Activated naive CD4-positive, alpha-beta T cell treated with anti-CD3 and anti-CD28 coated beads for 36 hours (primary cell): ENCODE measurements around the gene TCOF1. TPM values are rescaled to one million over a fixed set of nuclear protein-coding genes. Genes with fewer than 3 reads are reported as not detected.

Experiments used
- CTCF ChIA-PET: fragments of 350-600 bp; sonication (Branson Sonifier 250); formaldehyde crosslinking; loops from one replicate; lab custom pipeline; 2021; ENCODE audit warnings: antibody characterized with exemption; lab: Charles Lee
- DNase-seq: peaks from one replicate; pipeline ENCODE4 v3.0.0-alpha.2; 2020
- H3K27ac Mint-ChIP-seq: one replicate; pipeline ENCODE4 v1.8.0; 2021; ENCODE audit warnings: mild to moderate bottlenecking, mixed read lengths
- H3K27me3 Mint-ChIP-seq: one replicate; pipeline ENCODE4 v1.8.0; 2021; ENCODE audit warnings: low read depth, mixed read lengths
- H3K36me3 Mint-ChIP-seq: one replicate; pipeline ENCODE4 v1.8.0; 2021; ENCODE audit warnings: low read depth, mixed read lengths
- H3K4me1 Mint-ChIP-seq: one replicate; pipeline ENCODE4 v1.8.0; 2021; ENCODE audit warnings: low read depth, mixed read lengths
- H3K4me3 Mint-ChIP-seq: one replicate; pipeline ENCODE4 v1.8.0; 2021; ENCODE audit warnings: mild to moderate bottlenecking, moderate library complexity, mixed read lengths
- H3K9me3 Mint-ChIP-seq: one replicate; pipeline ENCODE4 v1.8.0; 2021; ENCODE audit warnings: mixed read lengths
- intact Hi-C: fragments of 100-400 bp; cut with micrococcal nuclease; formaldehyde crosslinking; loops from one replicate; pipeline ENCODE4 v1.15.1; 2023
- total RNA-seq, 2 experiments: library from RNA; stranded (reverse); gene quantifications; one replicate each; pipeline ENCODE4 v1.2.3, GENCODE V29; 2021

Gene TCOF1
- total RNA-seq, 2 experiments from 2014 or later = 114 to 115 TPM

DNA sequence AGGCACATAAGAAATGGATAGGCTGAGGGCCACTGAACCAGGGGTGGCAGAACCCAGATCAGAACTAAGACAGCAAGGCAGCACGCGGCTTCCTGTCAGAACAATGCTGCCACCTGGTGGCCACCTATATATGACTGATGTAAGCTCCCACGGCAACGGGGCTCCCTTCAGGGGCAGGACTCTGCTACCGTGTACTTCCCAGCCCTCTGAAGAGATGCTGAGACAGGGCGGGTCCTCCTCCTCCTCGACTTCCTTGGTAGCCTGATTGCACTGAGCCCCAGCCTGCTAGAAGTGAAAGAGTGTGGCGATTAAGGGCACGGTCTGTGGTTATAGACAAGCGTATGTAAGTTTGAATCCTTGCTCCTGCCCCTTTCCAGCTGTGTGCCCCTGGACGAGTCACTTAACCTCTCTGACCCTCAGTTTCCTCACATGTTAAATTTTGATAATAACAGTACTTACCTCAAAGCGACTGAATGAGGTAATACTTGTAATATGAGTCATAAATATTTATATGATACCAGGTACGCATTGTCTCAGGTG, 78.7 kb downstream of the TCOF1 start:
- Mint-ChIP-seq H3K9me3 (no peaks in the 10 kb centered on the region), H3K27me3 (no peaks in the 10 kb centered on the region), H3K4me3 (no peak overlapping the region), H3K36me3 (peaks cover 2% of the 10 kb centered on the region), H3K4me1 (peaks cover 8% of the 10 kb centered on the region), H3K27ac (no peak overlapping the region)
- CTCF ChIA-PET = interaction anchor here (0.6 to 4.7 kb wide), 12 partner anchors 8 to 250 kb away, joined by 3 to 33 read pairs (median 4); partner anchors contain the start of genes CD74 and RPS14
- intact Hi-C loops = loop anchor here (1.0 to 5.0 kb wide), 8 partner anchors 24 to 306 kb away; partner anchors contain the start of genes CD74 and TCOF1
- DNase-seq = peak; percentile 95

DNA sequence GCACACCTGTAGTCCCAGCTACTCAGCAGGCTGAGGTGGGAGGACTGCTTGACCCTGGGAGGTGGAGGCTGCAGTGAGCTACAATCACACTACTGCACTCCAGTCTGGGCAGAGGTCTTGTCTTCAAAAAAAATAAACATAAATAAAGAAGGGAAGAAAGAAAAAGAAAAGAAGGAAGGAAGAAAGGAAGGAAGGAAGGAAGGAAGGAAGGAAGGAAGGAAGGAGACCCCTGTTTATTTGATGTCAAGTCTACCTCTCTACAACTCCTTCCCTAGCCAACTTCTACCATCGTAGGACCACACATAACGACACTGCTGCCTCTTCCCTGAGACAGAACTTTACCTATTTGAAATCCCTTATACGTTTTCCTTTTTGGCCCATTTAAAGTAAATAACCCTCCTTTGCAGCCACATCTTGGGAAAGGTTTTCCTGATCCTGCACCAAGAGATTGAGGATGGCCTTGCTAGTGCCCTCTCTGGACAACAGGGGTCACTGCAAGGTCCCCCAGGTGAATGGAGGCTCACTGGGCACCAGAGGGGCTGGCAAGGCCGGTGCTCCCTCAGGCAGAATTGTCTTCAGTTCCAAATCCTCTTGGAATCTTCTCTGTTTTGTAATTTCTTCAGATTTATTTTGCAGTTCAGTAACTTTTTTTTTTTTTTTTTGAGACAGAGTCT, 81.5 kb downstream of the TCOF1 start:
- CTCF ChIA-PET = interaction anchor here (0.7 to 3.6 kb wide), 5 partner anchors 8 to 1265 kb away, joined by 3 to 16 read pairs (median 3); no protein-coding TSS in a partner anchor

DNA sequence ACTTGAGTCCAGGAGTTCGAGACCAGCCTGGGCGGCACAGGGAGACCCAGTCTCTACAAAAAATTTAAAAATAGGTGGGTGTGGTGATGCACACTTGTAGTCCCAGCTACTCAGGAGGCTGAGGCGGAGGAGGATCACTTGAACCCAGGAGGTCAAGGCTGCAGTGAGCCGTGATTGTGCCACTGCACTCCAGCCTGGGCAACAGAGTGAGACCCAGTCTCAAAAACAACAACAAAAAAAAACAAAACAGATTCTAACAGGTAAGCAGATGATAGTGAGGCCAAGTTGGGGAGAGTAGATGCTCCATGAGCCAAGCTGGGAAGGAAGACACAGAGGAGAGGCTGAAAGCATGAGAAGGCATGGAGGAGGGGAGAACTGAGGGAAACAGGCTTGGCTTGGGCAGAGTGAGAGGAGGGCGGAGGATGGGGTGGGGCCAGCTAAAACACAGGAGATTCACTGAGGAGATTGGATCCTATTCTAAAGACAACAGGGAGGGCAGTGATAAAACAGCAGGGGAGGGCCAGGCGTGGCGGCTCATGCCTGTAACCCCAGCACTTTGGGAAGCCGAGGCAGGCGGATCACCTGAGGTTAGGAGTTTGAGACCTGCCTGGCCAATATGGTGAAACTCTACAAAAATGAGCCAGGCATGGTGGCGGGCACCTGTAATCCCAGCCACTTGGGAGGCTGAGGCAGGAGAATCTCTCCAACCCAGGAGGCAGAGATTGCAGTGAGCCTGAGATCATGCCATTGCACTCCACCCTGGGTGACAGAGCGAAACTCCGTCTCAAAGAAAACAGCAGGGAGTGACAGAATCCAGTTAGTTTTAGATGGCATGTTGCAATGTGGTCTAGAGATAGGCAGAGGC, 83.7 kb downstream of the TCOF1 start:
- no peak for DNase-seq
- CTCF ChIA-PET = interaction anchor here (0.7 kb wide), 1 partner anchor 64 kb away, joined by 4 read pairs; no protein-coding TSS in a partner anchor
- no peak overlapping the region for H3K27ac Mint-ChIP-seq
- H3K27me3 Mint-ChIP-seq = no peaks in the 10 kb centered on the region
- no peaks in the 10 kb centered on the region for H3K9me3 Mint-ChIP-seq
- no peak overlapping the region for H3K4me3 Mint-ChIP-seq
- intact Hi-C loops = no loop called here
- peaks cover 26% of the 10 kb centered on the region for H3K36me3 Mint-ChIP-seq
- peaks cover 11% of the 10 kb centered on the region for H3K4me1 Mint-ChIP-seq

More for the DNA sequence above, 81.5 kb downstream of the TCOF1 start:
- Mint-ChIP-seq H3K4me3 (no peak overlapping the region), H3K36me3 (peaks cover 11% of the 10 kb centered on the region), H3K27me3 (no peaks in the 10 kb centered on the region), H3K27ac (no peak overlapping the region), H3K9me3 (no peaks in the 10 kb centered on the region), H3K4me1 (peaks cover 8% of the 10 kb centered on the region)
- DNase-seq = peak; percentile 26
- intact Hi-C loops = loop anchor here (5.0 kb wide), 1 partner anchor 222 kb away; no protein-coding TSS in a partner anchor

DNA sequence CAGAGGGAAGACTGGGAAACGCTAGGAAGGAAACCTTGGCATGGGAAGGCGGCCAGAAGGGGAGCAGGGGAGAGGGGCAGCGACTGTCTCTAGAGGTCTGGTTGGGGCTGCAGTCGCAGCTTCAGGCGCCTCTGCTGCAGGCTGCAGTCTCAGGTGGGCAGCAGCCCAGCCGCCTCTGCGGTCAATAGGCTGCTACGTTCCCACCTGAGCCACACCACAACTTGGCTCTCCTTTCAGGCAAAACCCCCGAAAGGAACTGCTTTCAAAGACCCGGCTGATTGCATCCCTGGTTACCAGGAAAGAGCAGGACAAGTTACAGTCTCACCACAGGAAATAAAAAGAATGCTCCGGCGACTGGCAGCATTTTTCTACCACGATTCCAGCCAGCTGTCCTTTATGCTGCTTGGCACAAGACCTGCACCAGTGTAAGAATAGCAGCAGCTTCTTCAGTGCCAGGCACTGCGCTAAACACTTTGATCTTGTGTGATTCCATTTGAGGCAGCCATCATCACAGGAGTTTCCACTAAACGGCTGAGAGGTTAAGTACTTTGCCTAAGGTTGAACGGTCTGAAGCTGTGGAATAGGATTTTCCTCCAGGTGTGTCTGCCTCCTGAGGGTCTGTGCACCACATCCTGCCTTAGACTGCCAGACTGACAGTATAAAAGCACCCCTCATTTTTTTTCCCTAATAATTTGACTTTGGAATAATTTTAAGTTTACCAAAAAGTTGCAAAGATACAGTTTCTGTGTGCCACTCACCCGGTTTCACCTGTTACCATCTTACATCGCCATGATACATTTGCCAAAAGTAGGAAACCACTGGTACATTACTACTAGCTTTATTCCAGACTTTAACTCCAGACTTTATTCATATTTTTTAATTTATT, 84.6 kb downstream of the TCOF1 start:
- no peak for DNase-seq
- Mint-ChIP-seq H3K27ac (peak overlapping the region; percentile 46), H3K36me3 (peaks cover 35% of the 10 kb centered on the region), H3K4me1 (peaks cover 18% of the 10 kb centered on the region), H3K9me3 (no peaks in the 10 kb centered on the region), H3K27me3 (no peaks in the 10 kb centered on the region), H3K4me3 (no peak overlapping the region)
- intact Hi-C loops = no loop called here
- CTCF ChIA-PET = interaction anchor here (0.6 to 1.6 kb wide), 2 partner anchors 9 to 15 kb away, joined by 3 to 5 read pairs; no protein-coding TSS in a partner anchor

DNA sequence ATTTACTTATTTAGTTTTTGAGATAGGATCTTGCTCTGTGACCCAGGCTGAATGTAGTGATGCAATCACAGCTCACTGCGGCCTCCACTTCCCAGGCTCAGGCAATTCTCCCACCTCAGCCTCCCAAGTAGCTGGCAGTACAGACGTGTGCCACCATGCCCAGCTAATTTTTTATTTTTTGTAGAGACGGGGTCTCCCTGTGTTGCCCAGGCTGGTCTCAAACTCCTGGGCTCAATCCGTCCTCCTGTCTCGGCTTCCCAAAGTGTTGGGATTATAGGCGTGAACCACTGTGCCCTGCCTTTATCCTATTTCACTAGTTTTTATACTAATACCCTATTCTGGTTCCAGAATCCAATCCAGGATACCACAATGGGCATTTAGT, 85.2 kb downstream of the TCOF1 start:
- no peak overlapping the region for H3K27ac Mint-ChIP-seq
- H3K4me1 Mint-ChIP-seq = peaks cover 24% of the 10 kb centered on the region
- H3K27me3 Mint-ChIP-seq = no peaks in the 10 kb centered on the region
- no peak overlapping the region for H3K4me3 Mint-ChIP-seq
- DNase-seq = no peak
- H3K9me3 Mint-ChIP-seq = no peaks in the 10 kb centered on the region
- CTCF ChIA-PET = interaction anchor here (0.6 to 1.6 kb wide), 2 partner anchors 10 to 15 kb away, joined by 3 to 5 read pairs; no protein-coding TSS in a partner anchor
- H3K36me3 Mint-ChIP-seq = peaks cover 41% of the 10 kb centered on the region
- intact Hi-C loops = no loop called here

DNA sequence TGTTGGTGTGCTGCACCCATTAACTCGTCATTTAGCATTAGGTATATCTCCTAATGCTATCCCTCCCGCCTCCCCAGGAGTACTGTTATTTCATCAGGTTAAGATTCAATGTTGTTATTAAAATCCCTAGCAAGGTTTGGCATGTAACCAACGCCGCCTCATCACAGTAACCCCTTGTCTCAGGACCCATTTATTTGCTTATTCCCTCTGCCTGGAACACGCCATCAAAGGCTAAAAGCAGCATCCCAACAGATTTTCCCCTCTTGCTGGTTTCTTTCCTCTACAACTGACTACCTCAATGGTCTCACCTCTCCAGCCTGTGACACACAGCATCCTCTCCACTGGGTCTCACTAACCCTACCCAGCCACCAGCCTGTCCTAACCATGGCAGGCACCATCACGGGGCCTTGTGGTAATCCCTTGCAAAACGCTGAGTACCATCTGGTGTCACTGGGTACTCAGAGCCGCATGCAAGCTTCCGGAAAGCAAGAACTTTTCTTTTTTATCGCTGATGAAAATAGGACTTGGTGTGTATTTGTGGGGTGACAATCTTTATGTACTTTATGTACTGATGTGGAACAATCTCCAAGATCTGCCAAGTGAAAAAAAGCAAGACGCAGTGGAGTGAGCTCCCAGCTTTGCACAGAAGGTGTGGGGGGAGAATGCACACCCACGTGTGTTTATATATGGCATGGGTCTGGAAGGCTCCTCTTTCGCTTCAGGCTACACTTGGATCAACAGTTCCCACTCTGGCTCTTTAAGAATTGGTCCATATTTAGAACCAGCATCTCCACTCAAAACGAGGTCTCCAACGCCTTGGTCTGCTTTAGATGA, 86.0 kb downstream of the TCOF1 start:
- CTCF ChIA-PET = interaction anchor here (0.6 to 1.6 kb wide), 2 partner anchors 14 to 413 kb away, joined by 3 to 5 read pairs; no protein-coding TSS in a partner anchor
- H3K27ac Mint-ChIP-seq = no peak overlapping the region
- H3K9me3 Mint-ChIP-seq = no peaks in the 10 kb centered on the region
- peaks cover 31% of the 10 kb centered on the region for H3K4me1 Mint-ChIP-seq
- no peaks in the 10 kb centered on the region for H3K27me3 Mint-ChIP-seq
- intact Hi-C loops = no loop called here
- DNase-seq = no peak
- H3K36me3 Mint-ChIP-seq = peaks cover 49% of the 10 kb centered on the region
- no peak overlapping the region for H3K4me3 Mint-ChIP-seq

DNA sequence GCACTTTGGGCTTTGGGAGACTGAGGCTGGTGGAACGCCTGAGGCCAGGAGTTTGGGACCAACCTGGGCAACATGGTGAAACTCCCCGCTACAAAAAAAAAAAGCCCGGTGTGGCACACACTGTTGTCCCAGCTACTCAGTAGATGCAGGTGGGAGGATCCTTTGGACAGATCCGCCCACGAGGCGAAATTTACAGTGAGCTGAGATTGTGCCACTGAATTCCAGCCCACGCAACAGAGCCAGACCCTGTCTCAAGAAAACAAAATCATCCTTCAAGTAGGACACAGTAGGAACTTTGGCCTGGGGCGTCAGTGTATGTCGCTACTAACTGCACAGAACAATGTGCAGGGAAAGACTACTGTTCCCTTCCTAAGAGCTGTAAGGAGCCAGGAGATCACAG, 87.3 kb downstream of the TCOF1 start:
- no peaks in the 10 kb centered on the region for H3K27me3 Mint-ChIP-seq
- CTCF ChIA-PET = interaction anchor here (0.6 to 1.1 kb wide), 3 partner anchors 9 to 710 kb away, joined by 3 to 4 read pairs (median 3); no protein-coding TSS in a partner anchor
- DNase-seq = no peak
- intact Hi-C loops = no loop called here
- H3K9me3 Mint-ChIP-seq = no peaks in the 10 kb centered on the region
- peaks cover 60% of the 10 kb centered on the region for H3K36me3 Mint-ChIP-seq
- H3K4me1 Mint-ChIP-seq = peaks cover 31% of the 10 kb centered on the region
- H3K4me3 Mint-ChIP-seq = no peak overlapping the region
- peak overlapping the region; percentile 46 for H3K27ac Mint-ChIP-seq

DNA sequence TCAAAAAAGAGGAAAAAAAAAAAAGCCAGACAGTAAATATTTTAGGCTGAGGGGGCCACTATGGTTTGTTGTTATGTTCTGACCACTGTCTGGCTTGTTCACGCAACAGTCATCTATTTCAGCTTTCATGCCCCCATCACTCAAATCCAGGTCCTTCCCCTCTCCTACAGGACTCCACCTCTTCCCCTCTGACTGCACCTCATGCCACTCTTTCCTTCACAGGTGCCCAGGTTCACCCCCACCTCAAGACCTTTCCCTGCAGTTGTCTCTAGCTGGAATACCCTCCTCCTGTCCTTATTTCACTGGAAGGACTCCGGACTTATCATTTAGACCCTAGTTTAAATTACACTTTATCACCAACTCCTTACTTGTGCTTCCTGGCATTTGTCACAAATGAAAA, 88.6 kb downstream of the TCOF1 start:
- H3K36me3 Mint-ChIP-seq = peaks cover 58% of the 10 kb centered on the region
- CTCF ChIA-PET = interaction anchor here (0.7 to 2.4 kb wide), 3 partner anchors 9 to 31 kb away, joined by 3 to 16 read pairs (median 3); no protein-coding TSS in a partner anchor
- DNase-seq = no peak
- no peaks in the 10 kb centered on the region for H3K9me3 Mint-ChIP-seq
- H3K4me3 Mint-ChIP-seq = no peak overlapping the region
- H3K4me1 Mint-ChIP-seq = peaks cover 34% of the 10 kb centered on the region
- intact Hi-C loops = no loop called here
- H3K27me3 Mint-ChIP-seq = no peaks in the 10 kb centered on the region
- H3K27ac Mint-ChIP-seq = peak overlapping the region; percentile 99

DNA sequence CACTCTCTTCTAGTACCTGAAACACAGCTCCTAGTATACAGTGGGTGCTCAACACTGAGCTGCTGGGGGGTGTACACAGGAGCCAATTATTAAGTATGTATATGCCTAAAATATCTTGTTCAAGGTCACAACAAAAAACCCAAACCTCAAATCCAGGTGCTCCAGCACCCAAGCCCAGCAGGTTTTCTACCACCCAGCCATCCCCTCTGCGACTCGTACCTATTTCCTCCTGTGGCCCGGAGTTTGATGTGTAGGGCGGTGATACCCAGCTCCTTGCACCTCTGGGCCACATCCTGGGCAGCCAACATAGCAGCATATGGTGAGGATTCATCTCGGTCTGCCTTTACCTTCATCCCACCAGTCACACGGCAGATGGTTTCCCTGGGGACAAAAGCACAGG, 89.1 kb downstream of the TCOF1 start:
- intact Hi-C loops = no loop called here
- CTCF ChIA-PET = interaction anchor here (0.7 to 2.4 kb wide), 2 partner anchors 9 to 32 kb away, joined by 3 to 16 read pairs; no protein-coding TSS in a partner anchor
- peaks cover 58% of the 10 kb centered on the region for H3K36me3 Mint-ChIP-seq

DNA sequence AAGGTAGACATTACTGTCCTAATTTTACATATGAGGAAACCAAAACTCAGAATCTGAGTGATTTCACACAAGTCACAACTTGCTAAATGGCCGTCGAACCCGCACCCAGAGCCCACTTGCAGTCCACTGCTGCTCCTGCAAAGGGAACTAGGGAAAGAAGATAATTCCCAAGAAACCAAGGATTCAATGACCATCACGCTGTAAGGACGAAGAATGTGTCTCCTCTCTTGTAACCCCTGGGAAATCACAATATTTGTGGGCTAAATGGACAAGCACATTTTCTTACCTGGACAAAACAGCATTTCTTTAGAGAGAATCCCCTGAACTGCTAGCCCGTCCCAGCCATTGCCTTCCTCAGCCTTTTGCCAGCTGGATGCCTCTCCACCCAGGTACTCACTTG, 89.7 kb downstream of the TCOF1 start:
- H3K27me3 Mint-ChIP-seq = no peaks in the 10 kb centered on the region
- intact Hi-C loops = no loop called here
- H3K36me3 Mint-ChIP-seq = peaks cover 58% of the 10 kb centered on the region
- H3K4me3 Mint-ChIP-seq = peak overlapping the region; percentile 93
- no peaks in the 10 kb centered on the region for H3K9me3 Mint-ChIP-seq
- CTCF ChIA-PET = interaction anchor here (1.0 to 2.4 kb wide), 3 partner anchors 10 to 286 kb away, joined by 3 to 16 read pairs (median 4); no protein-coding TSS in a partner anchor
- H3K27ac Mint-ChIP-seq = peak overlapping the region; percentile 99
- no peak for DNase-seq
- peaks cover 34% of the 10 kb centered on the region for H3K4me1 Mint-ChIP-seq

More for the DNA sequence above, 89.1 kb downstream of the TCOF1 start:
- H3K4me3 Mint-ChIP-seq = peak overlapping the region; percentile 34
- H3K27ac Mint-ChIP-seq = peak overlapping the region; percentile 99
- H3K9me3 Mint-ChIP-seq = no peaks in the 10 kb centered on the region
- H3K27me3 Mint-ChIP-seq = no peaks in the 10 kb centered on the region
- H3K4me1 Mint-ChIP-seq = peaks cover 34% of the 10 kb centered on the region
- DNase-seq = no peak
